Ovary (tissue), 9 donors: ENCODE data around the gene NPR1. TPM values are rescaled to one million over a fixed set of nuclear protein-coding genes. Genes with fewer than 3 reads are reported as not detected.

Experiments used
- DNase-seq, 5 donors: peaks; one replicate each; pipeline ENCODE4 v3.0.0-alpha.2; 2019 to 2020
- H3K27ac ChIP-seq, 2 donors: fragments of 200-600 bp; one replicate each; pipeline versions ENCODE4 v1.5.1 to v1.8.0; 2019 to 2022
- H3K27me3 ChIP-seq: fragments of 200-600 bp; one replicate; pipeline ENCODE4 v1.8.0; 2022
- H3K36me3 ChIP-seq: fragments of 200-600 bp; sonication (generic); one replicate; pipeline ENCODE4 v1.5.1; 2019
- H3K4me1 ChIP-seq: one replicate; pipeline ENCODE4 v1.8.1; 2013; ENCODE audit warnings: mild to moderate bottlenecking, moderate library complexity; ENCODE audit not compliant: insufficient read depth
- H3K4me3 ChIP-seq: fragments of 200-600 bp; sonication (generic); one replicate; pipeline ENCODE4 v1.5.1; 2017
- H3K9me3 ChIP-seq, 2 donors: fragments of 200-600 bp in 1 of 2; sonication (generic) in 1 of 2; one replicate each; pipeline versions ENCODE4 v1.5.1 to v1.8.1; 2013 to 2019; ENCODE audit warnings: mild to moderate bottlenecking in 1 of 2, moderate library complexity in 1 of 2
- EP300 ChIP-seq: sonication (generic); formaldehyde crosslinking; IDR thresholded peaks from one replicate; pipeline ENCODE4 v1.6.1; 2017; ENCODE audit warnings: antibody characterized with exemption
- POLR2A ChIP-seq: fragments of 450-650 bp; IDR thresholded peaks from one replicate; pipeline ENCODE4 v1.6.1; 2017; ENCODE audit warnings: antibody characterized with exemption, mild to moderate bottlenecking, moderate library complexity
- WGBS, 3 donors: extraction: QIAGEN DNeasy Blood & Tissue Kit in 1 of 3; methylation state at CpG; one replicate each; pipeline versions ENCODE4 v1.1.5 to v1.1.7; 2013 to 2017; 5-methylcytosine and 5-hydroxymethylcytosine counted together
- intact Hi-C, 4 donors: fragments of 100-400 bp; cut with DNase I; formaldehyde crosslinking; loops; one replicate each; pipeline versions ENCODE4 v1.11.0 to v1.15.1; 2022 to 2023
- polyA plus RNA-seq, 2 donors: library from polyadenylated mRNA; stranded (reverse); fragments of 200-250 nt in 1 of 2; fragments of 350-450 nt in 1 of 2; fragmentation: Illumina TruSeq in 1 of 2; extraction: RNeasy Lipid Tissue Mini Kit (QIAGEN cat#74804) in 1 of 2; gene quantifications; one replicate each; pipeline ENCODE4 v1.2.3, GENCODE V29; 2013 to 2014
- total RNA-seq, 7 donors: library from RNA; depleted of rRNA in 2 of 7; stranded (reverse); fragments of >200 nt in 2 of 7; fragmentation: NEBNext Ultra II Directional in 3 of 7; extraction: Animal tissue kit (Norgen Biotek cat#: 25700) in 3 of 7; gene quantifications; one replicate each; pipeline versions ENCODE4 v1.1.0 to v1.2.4, GENCODE V29; 2016 to 2023
- TF ChIP-seq, protein P1 (sequence below), 3 donors: fragments of 450-650 bp in 2 of 3; fragments of 200-600 bp in 1 of 3; IDR thresholded peaks; one replicate each; pipeline versions ENCODE4 v1.5.1 to v1.8.0; 2016 to 2022; ENCODE audit warnings: antibody characterized with exemption in 3 of 3, mild to moderate bottlenecking in 1 of 3
- donor health status: DM: no; HTN: no; CAD: no; lungs with moderate emphysema.
- donor health status: DM: no; HTN: no; CAD: no.
- donor health status: Bipolar disorder and iron deficiency.
- donor health status: DM: yes; HTN: yes; CAD: no.
- donor health status: DM: no; HTN: no; CAD: no.
- donor health status: DM: yes; HTN: yes; CAD: no.

The NPR1 gene
- total and polyA plus RNA-seq, 9 donors = 20.6 to 96.5 (median 48.4) TPM

DNA sequence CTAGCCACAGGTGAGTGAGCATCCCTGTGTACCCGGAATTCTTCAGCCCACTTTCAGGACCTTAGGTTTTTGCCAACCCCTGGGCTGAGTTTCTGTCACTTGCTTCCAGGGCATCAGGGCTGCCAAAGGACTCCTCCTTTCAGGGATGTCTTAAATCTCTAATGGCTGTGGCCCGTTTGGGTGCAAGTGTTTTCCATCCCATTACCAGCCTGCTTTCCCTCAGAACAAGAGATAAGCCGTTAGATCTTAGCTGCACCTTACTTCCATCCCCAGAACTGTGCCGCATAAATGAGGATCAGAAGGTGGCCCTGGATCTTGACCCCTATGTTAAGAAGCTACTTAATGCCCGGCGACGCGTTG, 19.3 kb upstream of the NPR1 start:
- 14 to 18% (median 14%) methylated on average over 8 of the region's 8 CpGs for WGBS, 3 donors
- peak overlapping the region; percentile 57 for H3K4me3 ChIP-seq
- intact Hi-C loops = no loop called here
- H3K36me3 ChIP-seq = no peaks in the 10 kb centered on the region
- TF ChIP-seq POLR2A (no peak), EP300 (no peak)
- TF ChIP-seq, protein P1, sequence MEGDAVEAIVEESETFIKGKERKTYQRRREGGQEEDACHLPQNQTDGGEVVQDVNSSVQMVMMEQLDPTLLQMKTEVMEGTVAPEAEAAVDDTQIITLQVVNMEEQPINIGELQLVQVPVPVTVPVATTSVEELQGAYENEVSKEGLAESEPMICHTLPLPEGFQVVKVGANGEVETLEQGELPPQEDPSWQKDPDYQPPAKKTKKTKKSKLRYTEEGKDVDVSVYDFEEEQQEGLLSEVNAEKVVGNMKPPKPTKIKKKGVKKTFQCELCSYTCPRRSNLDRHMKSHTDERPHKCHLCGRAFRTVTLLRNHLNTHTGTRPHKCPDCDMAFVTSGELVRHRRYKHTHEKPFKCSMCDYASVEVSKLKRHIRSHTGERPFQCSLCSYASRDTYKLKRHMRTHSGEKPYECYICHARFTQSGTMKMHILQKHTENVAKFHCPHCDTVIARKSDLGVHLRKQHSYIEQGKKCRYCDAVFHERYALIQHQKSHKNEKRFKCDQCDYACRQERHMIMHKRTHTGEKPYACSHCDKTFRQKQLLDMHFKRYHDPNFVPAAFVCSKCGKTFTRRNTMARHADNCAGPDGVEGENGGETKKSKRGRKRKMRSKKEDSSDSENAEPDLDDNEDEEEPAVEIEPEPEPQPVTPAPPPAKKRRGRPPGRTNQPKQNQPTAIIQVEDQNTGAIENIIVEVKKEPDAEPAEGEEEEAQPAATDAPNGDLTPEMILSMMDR (IDR thresholded peaks at IDR 0.05) = no peak
- peaks cover 2% of the 10 kb centered on the region for H3K4me1 ChIP-seq
- H3K9me3 ChIP-seq = no peaks in the 10 kb centered on the region
- H3K27me3 ChIP-seq = no peaks in the 10 kb centered on the region
- no peak for DNase-seq
- peak overlapping the region; percentile 86 to 91 for H3K27ac ChIP-seq

DNA sequence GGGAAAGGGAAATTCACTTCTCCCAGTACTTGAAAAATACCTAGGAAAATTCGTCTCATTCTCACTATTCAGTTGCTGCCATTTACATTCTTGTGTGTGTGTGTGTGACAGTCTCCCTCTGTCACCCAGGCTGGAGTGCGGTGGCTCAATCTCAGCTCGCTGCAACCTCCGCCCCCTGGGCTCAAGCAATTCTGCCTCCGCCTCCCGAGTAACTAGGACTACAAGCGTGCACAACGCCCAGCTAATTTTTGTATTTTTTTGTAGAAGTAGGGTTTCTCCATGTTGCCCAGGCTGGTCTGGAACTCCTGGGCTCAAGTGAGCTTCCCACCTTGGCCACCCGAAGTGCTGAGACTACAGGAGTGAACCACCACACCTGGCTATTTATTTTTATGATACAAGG, 18.8 kb upstream of the NPR1 start:
- no peak overlapping the region for H3K27ac ChIP-seq
- peak overlapping the region; percentile 57 for H3K4me3 ChIP-seq
- H3K36me3 ChIP-seq = no peaks in the 10 kb centered on the region
- intact Hi-C loops = loop anchor here in 1 of 4 donors (10.0 kb wide), 1 partner anchor 145 kb away; no protein-coding TSS in a partner anchor
- TF ChIP-seq, protein P1 (IDR thresholded peaks at IDR 0.05) = no peak
- TF ChIP-seq EP300 = no peak
- no peak for TF ChIP-seq POLR2A
- peak in 1 of 5 donors; percentile 33 for DNase-seq
- no peaks in the 10 kb centered on the region for H3K9me3 ChIP-seq
- H3K4me1 ChIP-seq = peaks cover 2% of the 10 kb centered on the region
- H3K27me3 ChIP-seq = no peaks in the 10 kb centered on the region
- 69 to 81% (median 76%) methylated on average over 9 of the region's 9 CpGs for WGBS, 3 donors

DNA sequence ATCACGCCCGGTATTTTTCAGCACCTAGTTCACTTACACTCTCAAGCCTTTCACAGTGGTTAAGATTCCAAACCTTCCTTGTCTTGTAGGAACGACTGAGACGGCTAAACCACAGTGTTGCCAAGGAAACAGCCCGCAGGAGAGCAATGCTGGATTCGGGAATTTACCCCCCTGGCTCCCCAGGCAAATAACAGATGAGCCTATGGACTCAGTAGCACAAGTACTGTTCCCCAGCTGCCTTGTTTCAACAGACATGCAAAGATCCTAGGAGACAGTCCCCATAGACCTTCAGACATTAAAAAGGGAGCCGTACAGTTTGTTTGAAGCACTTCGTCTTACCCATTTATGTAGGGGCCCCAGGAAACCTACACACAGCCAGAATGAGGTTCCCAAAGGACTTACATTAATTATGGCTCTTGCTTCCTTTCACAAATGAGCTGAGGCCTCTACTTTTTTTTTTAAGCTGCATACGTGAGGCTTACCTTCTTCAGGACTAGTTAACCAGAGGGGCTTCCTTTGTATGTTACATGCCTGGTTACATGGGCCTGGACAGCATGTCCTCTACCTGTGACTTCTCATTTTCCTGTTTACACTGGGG, 17.3 kb upstream of the NPR1 start:
- Histone ChIP-seq H3K36me3 (no peaks in the 10 kb centered on the region), H3K27me3 (no peaks in the 10 kb centered on the region), H3K4me3 (no peak overlapping the region), H3K4me1 (peaks cover 2% of the 10 kb centered on the region), H3K27ac (no peak overlapping the region), H3K9me3 (no peaks in the 10 kb centered on the region)
- intact Hi-C loops = loop anchor here in 1 of 4 donors (10.0 kb wide), 1 partner anchor 146 kb away; no protein-coding TSS in a partner anchor
- DNase-seq = peak in 2 of 5 donors; percentile 7 to 14
- TF ChIP-seq, protein P1 (IDR thresholded peaks at IDR 0.05) = no peak
- TF ChIP-seq POLR2A = no peak
- TF ChIP-seq EP300 = no peak
- WGBS, 3 donors = 53 to 58% (median 57%) methylated on average over 9 of the region's 9 CpGs

DNA sequence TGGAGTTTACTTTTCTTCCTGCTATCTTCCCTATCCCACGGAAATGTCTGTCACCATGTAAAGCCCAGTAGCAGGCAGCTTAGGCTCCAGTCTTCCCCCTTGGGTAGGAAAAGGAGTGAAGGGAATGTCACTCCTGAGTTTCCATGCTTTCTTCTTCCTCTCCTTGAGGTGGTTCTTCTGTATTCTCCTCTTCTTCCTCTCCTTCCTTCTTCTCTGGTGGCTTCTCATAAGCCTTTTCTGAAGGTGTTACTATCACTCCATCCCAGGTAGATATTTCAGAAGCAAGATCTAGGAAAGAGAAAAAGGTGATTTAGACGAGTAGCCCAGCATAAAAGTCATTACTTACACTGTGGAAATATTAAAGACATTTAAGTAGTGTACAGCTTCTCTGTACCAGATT, 16.2 kb upstream of the NPR1 start:
- WGBS, 3 donors = 35 to 49% (median 45%) methylated on average over 2 of the region's 2 CpGs
- peaks cover 2% of the 10 kb centered on the region for H3K4me1 ChIP-seq
- no peaks in the 10 kb centered on the region for H3K27me3 ChIP-seq
- no peaks in the 10 kb centered on the region for H3K36me3 ChIP-seq
- TF ChIP-seq POLR2A (no peak), EP300 (no peak)
- no peaks in the 10 kb centered on the region for H3K9me3 ChIP-seq
- no peak overlapping the region for H3K27ac ChIP-seq
- H3K4me3 ChIP-seq = no peak overlapping the region
- intact Hi-C loops = loop anchor here in 1 of 4 donors (10.0 kb wide), 1 partner anchor 147 kb away; no protein-coding TSS in a partner anchor
- DNase-seq = no peak

DNA sequence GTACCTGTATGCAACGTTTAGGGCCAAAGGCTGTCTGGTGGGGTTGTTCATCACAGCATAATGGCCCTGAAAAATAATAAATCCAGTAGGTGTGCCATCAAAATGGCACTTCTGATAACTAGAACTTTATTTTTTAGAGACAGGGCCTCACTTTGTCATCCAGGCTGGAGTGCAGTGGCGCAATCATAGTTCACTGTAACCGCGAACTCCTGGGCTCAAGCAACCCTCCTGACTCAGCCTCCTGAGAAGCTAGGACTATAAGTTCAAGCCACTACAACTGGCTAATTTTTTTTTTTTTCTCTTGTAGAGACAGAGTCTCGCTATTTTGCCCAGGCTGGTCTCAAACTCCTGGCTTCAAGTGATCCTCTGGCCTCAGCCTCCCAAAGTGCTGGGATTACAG, 15.3 kb upstream of the NPR1 start:
- intact Hi-C loops = loop anchor here in 1 of 4 donors (10.0 kb wide), 1 partner anchor 148 kb away; no protein-coding TSS in a partner anchor
- Histone ChIP-seq H3K27ac (no peak overlapping the region), H3K9me3 (no peaks in the 10 kb centered on the region), H3K36me3 (no peaks in the 10 kb centered on the region), H3K27me3 (no peaks in the 10 kb centered on the region), H3K4me3 (no peak overlapping the region), H3K4me1 (peaks cover 2% of the 10 kb centered on the region)
- peak in 3 of 5 donors; percentile 2 to 7 (median 6) for DNase-seq
- TF ChIP-seq POLR2A (no peak), EP300 (no peak)
- TF ChIP-seq, protein P1 (IDR thresholded peaks at IDR 0.05) = no peak
- 71 to 75% (median 72%) methylated on average over 5 of the region's 5 CpGs for whole genome bisulfite sequencing, 3 donors
